Activated naive CD8-positive, alpha-beta T cell treated with anti-CD3 and anti-CD28 coated beads, Interleukin-2, amount 10 ng/mL, durations not matched to agents 7 days and 5 days (primary cell): Measurements from ENCODE around the gene AGXT. TPM values are rescaled to one million over a fixed set of nuclear protein-coding genes. Genes with fewer than 3 reads are reported as not detected.

Experiments
- ATAC-seq: fragments of 150-1000 bp; cut with Tn5 transposase; one replicate; pipeline ENCODE4 v1.10.0; 2021; ENCODE audit warnings: low read depth, moderate library complexity
- POLR2A ChIA-PET: fragments of 350-600 bp; sonication (Branson Sonifier 250); formaldehyde crosslinking; loops from one replicate; lab custom pipeline; 2021; ENCODE audit warnings: antibody characterized with exemption; lab: Charles Lee
- DNase-seq: peaks from one replicate; pipeline ENCODE4 v3.0.0; 2021
- H3K27ac Mint-ChIP-seq: one replicate; pipeline ENCODE4 v1.8.0; 2022; ENCODE audit warnings: mild to moderate bottlenecking, mixed read lengths
- H3K27me3 Mint-ChIP-seq: one replicate; pipeline ENCODE4 v1.8.0; 2022; ENCODE audit warnings: mild to moderate bottlenecking, moderate library complexity, mixed read lengths
- H3K36me3 Mint-ChIP-seq: one replicate; pipeline ENCODE4 v1.8.0; 2021; ENCODE audit warnings: mild to moderate bottlenecking, mixed read lengths
- H3K4me1 Mint-ChIP-seq: one replicate; pipeline ENCODE4 v1.8.0; 2021; ENCODE audit warnings: mixed read lengths
- H3K4me3 Mint-ChIP-seq: one replicate; pipeline ENCODE4 v1.8.0; 2022; ENCODE audit warnings: mild to moderate bottlenecking, moderate library complexity, mixed read lengths
- H3K9me3 Mint-ChIP-seq: one replicate; pipeline ENCODE4 v1.8.0; 2021; ENCODE audit warnings: mixed read lengths
- total RNA-seq, 2 experiments: library from RNA; stranded (reverse); gene quantifications; one replicate each; pipeline ENCODE4 v1.2.3, GENCODE V29; 2021

Gene AGXT
- total RNA-seq, 2 experiments from 2014 or later: not detected

DNA sequence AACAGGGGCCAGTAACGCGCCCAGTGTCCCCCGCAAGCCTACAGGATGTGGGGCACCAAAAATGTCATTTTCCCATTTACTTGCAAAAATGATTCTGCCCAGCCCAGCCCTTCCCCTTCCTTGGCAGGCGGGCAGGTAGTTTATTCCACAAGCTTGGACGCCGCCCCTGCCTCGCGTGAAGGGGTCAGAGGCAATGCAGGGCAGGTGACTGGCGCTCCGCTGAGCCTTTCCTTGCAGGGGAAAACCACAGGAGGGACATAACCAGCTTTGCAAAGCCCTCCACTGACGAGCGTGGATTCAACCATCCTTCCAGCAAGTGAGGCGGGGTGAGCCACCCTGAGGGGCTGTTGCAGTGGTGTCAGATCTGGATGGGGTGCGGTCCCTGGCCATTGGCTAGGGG lies 22.1 kb downstream of the AGXT start:
- no peaks in the 10 kb centered on the region for H3K4me1 Mint-ChIP-seq
- H3K4me3 Mint-ChIP-seq: no peak overlapping the region
- DNase-seq (no peak), ATAC-seq (no peak)
- no peaks in the 10 kb centered on the region for H3K27me3 Mint-ChIP-seq
- H3K9me3 Mint-ChIP-seq: peaks cover 1% of the 10 kb centered on the region
- H3K36me3 Mint-ChIP-seq: no peaks in the 10 kb centered on the region
- POLR2A ChIA-PET: no interaction called here
- H3K27ac Mint-ChIP-seq: no peak overlapping the region

DNA sequence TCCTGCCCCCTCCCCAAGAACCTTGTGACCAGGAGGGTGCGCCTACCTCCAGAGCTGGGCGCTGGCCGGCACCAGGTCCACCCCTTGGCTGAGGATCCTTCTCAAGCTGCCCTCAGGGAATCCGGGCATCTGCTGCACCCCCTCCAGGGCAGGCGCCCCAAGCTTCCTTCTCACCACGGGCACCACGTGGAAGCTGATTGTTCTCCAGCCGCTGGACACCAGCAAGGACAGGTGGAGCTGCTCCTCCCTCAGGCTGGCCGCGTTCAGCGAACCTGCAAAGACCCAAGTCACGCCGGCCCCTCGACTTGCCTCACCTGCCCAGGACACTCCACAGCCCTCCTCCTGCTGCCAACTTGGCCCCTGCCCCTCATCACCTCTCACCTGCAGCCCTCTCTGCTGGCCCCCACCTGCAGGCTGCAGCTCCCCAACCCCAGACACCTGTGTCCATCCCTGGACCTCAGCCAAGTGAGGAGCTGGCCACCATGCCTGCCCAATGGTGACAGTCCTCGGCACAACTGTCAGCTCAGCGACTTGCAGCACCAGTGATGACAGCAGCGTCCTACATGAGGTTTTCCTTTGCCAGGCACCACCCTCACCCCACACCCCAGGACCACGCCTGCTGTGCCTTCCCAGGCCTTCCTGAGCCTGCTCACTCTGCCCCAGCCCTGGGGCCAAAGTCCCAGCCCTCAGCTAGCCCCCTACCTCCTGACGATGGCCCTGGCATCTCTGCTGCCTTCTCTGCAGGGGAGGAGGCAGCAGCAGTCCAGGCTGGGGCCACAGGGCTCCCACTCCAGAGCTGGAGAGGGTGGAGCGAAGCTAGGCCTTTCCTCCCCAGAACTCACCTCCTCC lies 23.1 kb downstream of the AGXT start:
- no peak overlapping the region for H3K4me3 Mint-ChIP-seq
- POLR2A ChIA-PET: no interaction called here
- no peaks in the 10 kb centered on the region for H3K9me3 Mint-ChIP-seq
- H3K4me1 Mint-ChIP-seq: no peaks in the 10 kb centered on the region
- ATAC-seq (no peak), DNase-seq (no peak)
- no peaks in the 10 kb centered on the region for H3K36me3 Mint-ChIP-seq
- H3K27me3 Mint-ChIP-seq: no peaks in the 10 kb centered on the region
- H3K27ac Mint-ChIP-seq: no peak overlapping the region

DNA sequence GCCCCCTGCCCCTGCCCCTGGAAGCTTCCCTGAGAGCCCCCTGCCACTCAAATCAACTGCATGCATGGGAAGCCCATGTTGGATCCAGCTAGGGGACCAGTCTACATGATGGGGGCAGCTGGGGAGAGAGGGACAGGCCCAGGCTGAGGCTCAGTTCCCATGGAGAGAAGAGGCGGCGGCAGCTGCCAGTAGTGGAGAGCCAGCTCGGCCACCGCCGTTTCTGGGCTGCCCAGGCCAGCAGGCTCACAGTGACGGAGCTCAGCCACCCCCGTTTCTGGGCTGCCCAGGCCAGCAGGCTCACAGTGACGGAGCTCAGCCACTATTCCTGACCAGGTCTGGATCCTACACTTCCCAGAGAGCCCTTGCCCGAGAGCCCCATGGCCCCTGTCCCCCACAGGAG lies 23.7 kb downstream of the AGXT start:
- H3K4me3 Mint-ChIP-seq: no peak overlapping the region
- ATAC-seq (no peak), DNase-seq (no peak)
- no peaks in the 10 kb centered on the region for H3K9me3 Mint-ChIP-seq
- H3K4me1 Mint-ChIP-seq: no peaks in the 10 kb centered on the region
- no peaks in the 10 kb centered on the region for H3K36me3 Mint-ChIP-seq
- no peaks in the 10 kb centered on the region for H3K27me3 Mint-ChIP-seq
- POLR2A ChIA-PET: no interaction called here
- H3K27ac Mint-ChIP-seq: no peak overlapping the region

DNA sequence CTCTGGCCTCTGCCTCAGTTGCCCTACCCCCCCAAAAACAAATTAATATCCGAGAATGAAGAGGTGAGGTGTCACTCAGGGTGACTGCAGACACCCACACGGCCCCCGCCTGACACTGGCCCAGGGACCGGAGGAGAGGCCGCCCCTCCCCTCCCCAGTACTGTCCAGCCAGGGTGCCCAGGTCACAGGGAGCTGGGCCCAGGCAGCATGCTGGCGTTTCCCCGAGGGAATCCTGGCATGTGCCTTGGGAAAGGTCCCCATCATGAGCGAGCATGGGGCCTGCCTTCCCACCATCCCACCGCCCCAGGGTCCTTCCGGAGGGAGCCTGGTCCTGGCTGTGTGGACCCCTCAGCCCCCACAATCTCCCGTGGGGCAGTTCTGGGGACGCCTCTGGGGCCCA lies 24.3 kb downstream of the AGXT start:
- no peak for ATAC-seq
- Mint-ChIP-seq H3K4me1 (no peaks in the 10 kb centered on the region), H3K27me3 (no peaks in the 10 kb centered on the region), H3K36me3 (no peaks in the 10 kb centered on the region), H3K27ac (no peak overlapping the region), H3K4me3 (no peak overlapping the region), H3K9me3 (no peaks in the 10 kb centered on the region)
- DNase-seq: no peak
- POLR2A ChIA-PET: no interaction called here

DNA sequence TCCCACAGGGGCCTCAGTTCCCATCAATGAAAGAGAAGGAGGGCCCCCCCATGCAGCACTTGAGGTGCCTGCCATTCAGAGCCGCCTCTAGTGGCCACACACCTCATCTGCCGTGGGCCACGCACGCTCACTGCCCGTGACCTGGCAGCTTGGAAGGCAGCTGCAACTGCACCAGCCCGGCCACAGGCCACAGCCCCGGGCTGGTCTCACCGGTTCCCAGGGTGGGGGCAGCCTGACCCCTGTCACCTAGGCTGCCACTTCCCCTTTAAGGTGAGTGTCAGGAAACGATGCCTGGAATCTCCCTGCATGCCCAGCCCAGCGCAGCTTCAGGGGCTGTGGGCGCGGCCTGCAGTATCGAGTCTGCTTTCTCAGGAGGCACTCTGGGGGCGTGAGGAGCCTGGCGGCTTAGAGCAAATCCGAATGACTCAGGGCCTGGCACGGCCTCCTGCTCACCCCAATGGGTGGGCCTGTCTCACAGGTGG lies 24.8 kb downstream of the AGXT start:
- H3K4me3 Mint-ChIP-seq: no peak overlapping the region
- H3K36me3 Mint-ChIP-seq: no peaks in the 10 kb centered on the region
- H3K4me1 Mint-ChIP-seq: no peaks in the 10 kb centered on the region
- POLR2A ChIA-PET: no interaction called here
- H3K9me3 Mint-ChIP-seq: no peaks in the 10 kb centered on the region
- no peak overlapping the region for H3K27ac Mint-ChIP-seq
- ATAC-seq: no peak
- no peak for DNase-seq
- H3K27me3 Mint-ChIP-seq: no peaks in the 10 kb centered on the region

DNA sequence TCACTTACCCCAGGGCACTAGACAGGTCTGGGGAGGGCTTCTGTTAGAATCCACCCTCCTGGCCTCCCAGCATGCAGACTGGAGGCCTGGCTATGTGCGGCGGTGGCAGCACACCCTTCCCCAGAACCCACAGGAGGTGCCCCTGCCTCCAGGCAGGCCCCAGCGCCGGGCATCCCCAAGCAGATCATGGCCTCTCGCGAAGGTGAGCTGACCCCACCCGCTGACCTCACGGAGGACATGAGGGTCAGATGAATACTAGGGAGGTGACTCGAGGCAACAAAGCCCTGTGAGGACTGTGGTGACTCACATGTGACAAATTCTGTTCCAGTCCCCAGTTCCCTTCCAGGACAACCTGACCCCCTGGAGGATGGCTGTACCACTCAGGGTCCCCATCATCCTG lies 25.4 kb downstream of the AGXT start:
- Mint-ChIP-seq H3K4me3 (no peak overlapping the region), H3K36me3 (no peaks in the 10 kb centered on the region), H3K4me1 (no peaks in the 10 kb centered on the region), H3K27me3 (no peaks in the 10 kb centered on the region), H3K27ac (no peak overlapping the region), H3K9me3 (no peaks in the 10 kb centered on the region)
- no peak for ATAC-seq
- DNase-seq: no peak
- POLR2A ChIA-PET: no interaction called here

DNA sequence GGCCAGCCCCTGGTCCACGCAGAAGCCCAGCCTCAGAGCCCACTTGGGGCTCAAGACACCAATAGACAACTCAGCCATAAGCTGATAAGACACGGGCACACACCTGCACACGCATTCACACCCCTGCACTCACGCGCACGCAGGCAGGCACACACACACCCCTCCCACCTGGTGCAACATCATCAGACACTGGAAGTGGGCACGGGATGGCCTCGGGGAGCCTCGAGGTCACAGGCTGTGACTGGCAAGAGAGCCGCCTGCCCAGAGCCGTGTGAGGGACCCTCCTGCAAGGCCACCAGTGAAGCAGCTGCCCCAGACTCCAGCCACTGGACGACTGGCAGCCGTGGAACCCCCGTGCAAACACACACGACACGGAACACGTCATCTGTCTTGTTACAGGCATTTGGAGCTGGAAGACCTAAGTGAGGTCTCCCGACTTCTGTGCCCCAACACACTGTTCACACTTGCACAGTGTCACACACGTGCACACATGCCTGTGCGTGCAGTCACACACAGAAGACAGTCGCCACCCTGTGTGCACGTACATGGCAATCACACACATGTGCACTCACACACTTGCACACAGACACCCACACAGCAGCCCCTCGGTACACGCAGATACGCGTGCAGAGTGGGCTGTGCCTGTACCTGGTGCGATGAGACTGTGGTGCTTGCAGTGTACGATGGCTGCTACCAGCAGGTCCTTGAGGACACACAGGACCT lies 26.4 kb downstream of the AGXT start:
- no peaks in the 10 kb centered on the region for H3K27me3 Mint-ChIP-seq

DNA sequence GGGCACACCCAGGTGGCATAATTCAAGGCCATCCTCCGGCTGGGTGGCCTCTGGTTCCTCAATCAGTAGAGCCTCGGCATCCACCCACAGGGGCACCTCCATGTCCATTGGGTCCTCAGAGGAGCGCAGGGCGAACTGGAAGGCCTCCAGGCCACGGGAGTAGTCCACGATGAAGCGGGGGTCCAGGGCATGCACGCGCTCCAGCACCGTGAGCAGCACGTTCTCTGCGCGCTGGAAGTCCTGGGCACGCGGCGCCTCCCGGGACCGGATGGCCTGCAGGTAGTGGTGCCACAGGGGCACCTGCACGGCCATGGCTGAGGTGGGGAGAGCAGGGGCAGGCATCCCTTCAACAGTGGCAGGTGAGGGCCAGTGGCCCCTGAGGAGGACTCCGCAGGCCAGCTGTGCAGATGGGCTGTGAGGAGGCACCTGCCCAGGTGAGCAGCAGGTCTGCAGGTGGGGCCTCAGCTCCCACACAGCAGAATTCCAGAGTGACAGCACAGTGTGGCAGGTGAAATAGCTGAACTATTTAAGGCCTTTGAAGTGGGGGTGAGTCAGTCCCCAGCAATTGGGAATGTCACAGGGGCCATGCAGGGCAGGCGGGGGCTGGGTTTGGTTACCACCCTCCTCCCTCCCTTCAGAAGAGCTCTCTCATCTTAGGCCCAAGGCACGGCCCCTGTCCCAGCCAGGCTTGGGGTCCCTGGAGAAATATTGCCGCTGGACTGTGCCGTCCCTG lies 27.2 kb downstream of the AGXT start, which contains the start of gene MAB21L4:
TSS of gene MAB21L4 (minus strand) at position 501 of the 733 bp plus-strand sequence. CDS start at position 342, 159 bp downstream.
- Mint-ChIP-seq H3K4me3 (no peak within 1 kb of the TSS), H3K27me3 (no peaks in the 10 kb centered on the region), H3K9me3 (no peaks in the 10 kb centered on the region), H3K36me3 (no peaks in the 10 kb centered on the region), H3K27ac (no peak within 1 kb of the TSS), H3K4me1 (no peaks in the 10 kb centered on the region)
- POLR2A ChIA-PET: no interaction called here
- ATAC-seq (no peak), DNase-seq (no peak)

More for the DNA sequence above, 26.4 kb downstream of the AGXT start:
- no peak overlapping the region for H3K4me3 Mint-ChIP-seq
- no peak overlapping the region for H3K27ac Mint-ChIP-seq
- no peak for ATAC-seq
- no peak for DNase-seq
- H3K36me3 Mint-ChIP-seq: no peaks in the 10 kb centered on the region
- no peaks in the 10 kb centered on the region for H3K9me3 Mint-ChIP-seq
- POLR2A ChIA-PET: no interaction called here
- no peaks in the 10 kb centered on the region for H3K4me1 Mint-ChIP-seq

DNA sequence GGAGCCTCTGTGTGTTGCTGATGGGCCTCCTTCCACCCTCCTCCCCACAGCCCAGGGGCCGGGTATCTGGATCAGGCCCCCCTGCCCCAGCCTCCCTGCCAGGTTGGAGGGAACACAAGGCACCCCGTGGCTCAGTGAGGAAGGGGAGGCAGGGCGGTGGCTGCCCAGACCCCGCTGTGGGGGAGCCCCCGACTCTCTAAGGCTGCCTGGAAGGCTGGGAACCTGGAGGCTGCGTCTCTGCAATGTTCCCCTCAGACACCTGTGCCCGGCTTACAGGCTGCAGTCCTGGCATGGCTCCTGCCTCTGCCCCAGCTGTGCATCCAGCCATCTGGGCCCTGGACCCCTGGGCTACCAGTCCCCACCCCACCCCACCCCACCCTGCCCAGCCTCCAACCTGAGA lies 27.8 kb downstream of the AGXT start:
- Mint-ChIP-seq H3K27me3 (no peaks in the 10 kb centered on the region), H3K36me3 (no peaks in the 10 kb centered on the region), H3K27ac (no peak overlapping the region), H3K9me3 (no peaks in the 10 kb centered on the region), H3K4me1 (no peaks in the 10 kb centered on the region), H3K4me3 (no peak overlapping the region)
- POLR2A ChIA-PET: no interaction called here
- DNase-seq (no peak), ATAC-seq (no peak)

DNA sequence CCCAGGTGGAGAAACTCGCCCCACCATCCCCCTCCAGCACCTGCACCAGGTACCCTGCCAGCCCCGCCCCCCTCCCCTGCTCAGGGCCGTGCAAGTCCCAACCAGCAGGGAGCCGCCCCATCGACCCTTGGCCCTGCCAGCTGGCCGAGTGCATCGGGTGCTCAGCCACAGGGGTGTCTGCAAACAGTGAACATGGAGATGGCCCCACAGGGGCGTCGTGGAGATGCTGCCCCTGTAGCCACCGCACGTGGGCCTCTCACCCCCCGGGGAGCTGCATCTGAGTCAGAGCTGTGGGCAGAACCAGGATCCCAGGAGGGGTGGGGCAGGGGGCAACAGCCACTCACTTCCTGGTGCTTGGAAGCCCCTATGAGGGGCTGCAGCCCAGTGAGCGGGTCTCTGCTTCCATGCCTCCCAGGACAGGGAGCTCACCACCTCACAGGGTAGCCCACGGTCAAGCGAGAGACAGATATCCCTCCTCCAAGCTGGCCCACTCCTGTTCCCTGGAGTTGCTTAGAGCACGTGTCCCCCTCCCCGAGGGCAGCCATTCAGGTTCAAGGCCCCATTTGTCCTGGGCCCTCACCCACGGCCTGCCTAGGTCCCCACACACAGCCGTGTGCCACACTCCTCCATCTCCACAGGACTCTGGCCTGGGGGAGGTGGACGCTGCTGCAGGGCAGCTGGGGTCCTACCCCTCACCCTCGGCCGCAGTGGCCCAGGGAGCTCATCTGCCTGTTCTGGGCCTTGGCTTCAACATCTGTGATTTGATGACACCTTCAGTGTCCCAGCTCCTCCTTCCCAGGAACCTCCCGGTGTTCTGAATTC lies 28.5 kb downstream of the AGXT start:
- H3K4me3 Mint-ChIP-seq: no peak overlapping the region
- H3K9me3 Mint-ChIP-seq: no peaks in the 10 kb centered on the region
- ATAC-seq (no peak), DNase-seq (no peak)
- H3K27me3 Mint-ChIP-seq: no peaks in the 10 kb centered on the region
- H3K4me1 Mint-ChIP-seq: no peaks in the 10 kb centered on the region
- POLR2A ChIA-PET: no interaction called here
- H3K27ac Mint-ChIP-seq: no peak overlapping the region
- no peaks in the 10 kb centered on the region for H3K36me3 Mint-ChIP-seq

DNA sequence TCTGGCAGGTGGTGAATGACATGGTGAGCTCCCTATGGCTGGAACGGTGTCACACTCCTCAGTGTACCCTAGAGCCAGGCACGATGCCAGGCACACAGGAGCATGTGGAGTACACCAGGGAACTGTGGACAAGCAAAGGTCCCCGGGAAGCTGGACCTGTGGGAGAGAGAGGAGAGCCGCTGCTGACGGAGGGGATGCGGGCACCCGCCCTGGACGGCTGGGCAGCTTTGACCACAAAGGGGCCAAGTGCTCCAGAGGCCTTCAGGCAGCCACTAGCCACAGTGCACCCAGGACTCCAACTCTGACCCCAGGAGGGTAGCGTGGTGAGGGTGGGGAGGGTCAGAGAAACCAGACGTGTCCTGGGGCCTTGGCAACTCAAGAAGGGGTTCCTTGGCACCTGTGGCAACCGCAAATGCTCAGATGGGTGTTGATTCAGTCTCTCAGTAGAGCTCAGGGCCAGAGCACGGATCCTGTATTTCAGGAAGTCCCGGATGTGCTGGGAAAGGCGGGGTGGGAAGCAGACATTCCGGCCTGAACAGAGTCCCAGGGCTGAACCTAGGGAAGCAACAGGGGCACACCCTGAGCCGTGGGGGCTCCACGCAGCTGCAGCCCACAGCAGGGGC lies 29.6 kb downstream of the AGXT start:
- POLR2A ChIA-PET: no interaction called here
- no peaks in the 10 kb centered on the region for H3K36me3 Mint-ChIP-seq
- DNase-seq: no peak
- no peak overlapping the region for H3K27ac Mint-ChIP-seq
- no peak for ATAC-seq
- H3K27me3 Mint-ChIP-seq: no peaks in the 10 kb centered on the region
- no peaks in the 10 kb centered on the region for H3K4me1 Mint-ChIP-seq
- H3K9me3 Mint-ChIP-seq: no peaks in the 10 kb centered on the region
- H3K4me3 Mint-ChIP-seq: no peak overlapping the region

DNA sequence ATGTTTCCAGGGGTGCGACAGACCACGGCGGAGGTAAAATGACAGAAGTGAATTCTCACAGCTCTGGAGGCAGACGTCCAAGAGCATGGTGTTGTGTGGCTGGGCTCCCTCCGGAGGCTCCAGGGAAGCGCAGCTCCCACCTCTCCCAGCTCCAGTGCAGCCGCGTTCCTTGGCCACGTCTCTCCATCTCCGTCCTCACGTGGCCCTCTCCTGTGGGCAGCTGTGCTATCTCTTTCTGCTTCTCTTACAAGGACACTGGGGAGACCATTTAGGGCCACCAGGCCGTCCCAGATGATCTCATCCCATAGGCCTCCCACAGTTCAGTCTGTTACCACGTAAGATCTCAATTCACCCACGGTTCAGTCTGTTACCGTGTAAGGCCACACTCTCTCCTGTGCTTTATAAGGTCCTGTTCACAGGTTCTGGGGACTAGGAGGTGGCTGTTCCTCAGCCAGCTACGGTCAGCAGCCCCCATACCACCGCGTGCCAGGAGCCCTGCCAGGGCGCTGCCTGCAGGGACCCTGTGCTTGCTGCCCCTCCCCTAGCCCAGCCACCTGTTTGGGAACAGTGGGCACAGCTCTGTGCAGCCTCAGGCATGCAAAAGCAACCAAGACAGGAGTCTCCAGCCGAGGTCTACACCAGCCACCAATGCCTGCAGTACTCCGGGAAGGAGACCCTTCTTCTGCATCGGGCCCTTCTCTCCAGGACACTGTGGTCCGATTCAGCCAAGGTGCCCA lies 30.3 kb downstream of the AGXT start:
- no peaks in the 10 kb centered on the region for H3K9me3 Mint-ChIP-seq
- POLR2A ChIA-PET: no interaction called here
- no peak overlapping the region for H3K4me3 Mint-ChIP-seq
- no peaks in the 10 kb centered on the region for H3K4me1 Mint-ChIP-seq
- ATAC-seq (no peak), DNase-seq (no peak)
- no peaks in the 10 kb centered on the region for H3K36me3 Mint-ChIP-seq
- H3K27ac Mint-ChIP-seq: peak overlapping the region; percentile 48
- no peaks in the 10 kb centered on the region for H3K27me3 Mint-ChIP-seq
